ENCODE measurements around the gene DNM1L.
"Not testable (repeated sequence)": the region's sequence is repeated elsewhere in the genome, so short reads cannot be mapped to it uniquely, and the experiment has no call there.

DNM1L gene

DNA sequence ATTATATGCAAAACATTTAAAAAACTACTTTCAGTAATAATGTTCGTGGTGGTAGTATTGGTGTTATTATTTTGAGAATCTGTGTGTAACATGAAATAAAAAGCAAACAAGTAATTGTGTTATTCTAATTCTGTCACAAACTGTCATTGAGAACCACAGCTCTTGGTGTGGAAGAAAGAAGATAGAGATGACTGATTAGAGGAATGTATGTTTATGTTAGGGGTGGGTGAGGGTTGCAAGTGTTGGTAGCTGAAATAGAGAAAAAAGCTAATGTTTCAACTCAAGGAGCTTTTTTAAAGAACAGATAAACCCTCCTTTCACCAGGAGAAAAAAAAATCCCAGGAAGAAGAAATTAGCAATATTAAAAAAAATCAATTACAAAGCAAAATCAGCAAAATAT, 18.3 kb downstream of the DNM1L start:
- no peak for DNase-seq (ENCODE audit: low read depth)

DNA sequence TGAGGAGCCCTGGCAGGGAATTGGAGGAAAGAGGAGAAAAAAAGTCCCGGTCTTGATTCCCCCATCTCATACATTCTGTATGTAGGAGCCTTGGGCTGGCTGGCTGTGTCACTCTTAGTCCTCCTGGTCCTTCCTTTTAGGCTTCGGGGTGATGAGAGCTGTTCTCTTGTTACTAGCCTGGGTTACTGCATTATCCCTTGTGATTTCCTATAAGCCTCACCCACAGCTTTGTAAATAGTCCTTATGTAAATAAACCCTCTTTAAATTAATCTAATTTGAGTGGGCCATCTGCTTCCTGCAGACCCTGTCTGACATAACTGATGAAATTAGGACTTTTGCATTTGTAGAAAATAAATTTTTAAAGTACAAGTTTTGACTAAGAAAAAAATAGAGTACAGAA, 19.2 kb downstream of the DNM1L start:
- no peak for DNase-seq (ENCODE audit: low read depth)

DNA sequence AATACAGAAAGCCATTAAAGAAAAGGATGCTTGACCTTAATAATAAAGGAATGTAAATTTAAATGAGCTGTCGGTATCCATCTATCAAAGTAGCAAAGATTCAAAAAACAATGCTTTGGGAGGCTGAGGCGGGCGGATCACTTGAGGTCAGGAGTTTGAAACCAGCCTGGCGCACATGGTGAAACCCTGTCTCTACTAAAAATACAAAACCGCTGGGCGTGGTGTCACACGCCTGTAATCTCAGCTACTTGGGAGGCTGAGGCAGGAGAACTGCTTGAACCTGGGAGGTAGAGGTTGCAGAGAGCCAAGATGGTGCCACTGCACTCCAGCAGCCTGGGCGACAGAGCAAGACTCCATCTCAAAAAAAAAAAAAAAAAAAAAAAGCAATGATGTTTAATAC, 20.3 kb downstream of the DNM1L start:
- DNase-seq (ENCODE audit: low read depth): not testable (repeated sequence)

DNA sequence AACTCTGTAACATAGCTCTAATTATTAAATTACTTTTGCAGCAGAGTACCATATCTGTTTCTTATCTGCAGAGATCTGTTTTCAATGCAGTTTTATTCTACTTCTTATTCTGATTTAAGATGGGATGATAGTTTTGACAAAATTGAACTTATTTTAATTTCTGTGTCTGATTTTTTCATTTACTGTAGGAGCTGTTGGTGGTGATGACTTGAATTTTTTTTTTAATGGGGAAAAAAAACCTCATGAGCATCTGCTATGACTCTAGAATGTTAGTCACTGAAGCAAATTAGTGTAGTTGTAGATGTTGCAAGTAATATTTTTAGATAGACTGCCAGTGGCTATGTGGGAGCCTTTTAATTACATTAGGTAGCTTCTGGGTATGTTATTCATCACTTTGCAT, 23.4 kb downstream of the DNM1L start:
- no peak for DNase-seq (ENCODE audit: low read depth)

DNA sequence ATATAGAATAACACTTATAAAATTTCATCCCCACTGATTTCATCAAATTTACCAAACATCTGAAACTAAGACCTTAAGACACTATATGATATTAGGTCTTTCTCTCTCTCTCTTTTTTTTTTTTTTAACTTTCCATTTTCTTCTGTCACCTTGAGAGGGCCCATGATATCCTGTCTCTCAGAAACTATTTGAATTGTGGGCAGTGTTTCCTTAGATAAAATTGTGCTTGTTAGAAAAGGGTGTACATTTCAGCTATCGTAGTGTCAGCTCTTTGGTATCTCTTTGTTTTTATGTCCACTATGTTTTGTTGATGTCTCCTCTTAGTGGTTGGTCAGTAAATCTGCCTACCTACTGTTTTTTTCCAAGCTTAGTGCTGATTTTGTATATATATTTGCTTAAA, 23.8 kb downstream of the DNM1L start:
- no peak for DNase-seq (ENCODE audit: low read depth)

DNA sequence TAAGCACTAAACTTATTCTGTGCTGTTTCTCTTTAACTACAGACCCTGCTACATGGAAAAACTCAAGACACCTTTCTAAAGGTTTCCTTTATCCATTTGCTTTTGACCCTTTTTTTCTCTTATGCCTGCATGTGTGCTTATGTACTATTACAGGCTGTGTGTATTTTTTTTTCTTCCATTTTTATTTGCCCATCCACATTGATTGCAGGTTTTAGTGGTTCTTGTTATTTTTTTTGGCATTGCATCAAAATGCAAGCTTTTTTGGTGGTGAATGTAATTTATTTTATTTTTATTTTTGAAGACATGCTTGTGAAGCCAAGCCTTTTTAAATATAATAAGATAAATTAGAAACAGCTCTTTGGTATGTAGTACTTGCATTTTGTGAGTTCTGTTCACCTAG, 26.7 kb downstream of the DNM1L start:
- DNase-seq (ENCODE audit: low read depth): no peak

DNA sequence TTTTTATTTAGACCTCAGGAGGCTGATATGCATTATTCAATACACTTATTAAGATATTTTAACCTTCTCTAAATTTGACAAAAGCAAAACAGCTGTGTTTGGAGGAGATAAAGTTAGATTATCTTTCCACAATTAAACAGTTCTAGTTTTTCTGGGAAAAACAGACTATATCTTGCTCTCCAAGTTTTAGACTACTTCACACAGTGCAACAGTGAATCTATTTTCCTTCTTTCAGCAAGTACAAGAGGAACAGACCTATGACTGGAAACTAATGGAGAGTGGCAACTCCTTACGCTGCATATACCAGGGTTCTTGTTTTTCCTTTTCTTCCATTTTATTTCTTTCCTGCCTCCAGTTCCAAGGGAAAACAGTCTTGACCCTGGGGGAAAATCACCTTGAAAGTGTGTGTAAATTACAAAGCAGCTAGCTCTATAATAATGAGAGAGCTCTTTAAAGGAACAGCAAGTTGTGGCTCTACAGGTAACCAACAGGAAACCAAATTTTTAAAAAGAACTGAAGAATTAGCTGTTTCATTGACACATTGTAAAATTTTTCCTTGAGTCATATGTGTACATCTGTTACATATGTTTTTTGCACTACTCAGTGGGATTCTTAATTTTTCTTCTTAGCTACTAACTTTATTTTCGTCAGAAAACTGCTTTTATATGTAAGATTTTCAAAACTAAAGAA, 27.4 kb downstream of the DNM1L start:
- DNase-seq (ENCODE audit: low read depth): no peak

DNA sequence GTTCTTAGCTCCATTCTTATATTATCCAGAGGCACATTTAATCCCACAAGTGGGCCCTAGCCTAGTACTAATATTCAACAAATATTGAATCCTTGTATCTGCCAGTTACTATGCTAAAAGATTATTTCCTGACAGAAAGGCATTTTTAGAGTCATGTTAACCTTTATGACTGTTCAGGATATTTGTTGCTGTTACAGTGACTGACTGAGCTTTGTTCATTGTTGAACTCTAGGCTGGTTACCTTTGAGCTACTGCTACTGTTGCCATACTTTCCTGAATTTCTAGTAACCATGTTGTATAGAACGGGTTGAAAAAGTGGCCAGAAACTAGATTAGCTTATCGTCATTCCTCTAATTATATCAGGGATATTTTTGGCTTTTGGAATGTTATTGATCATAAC, 29.8 kb downstream of the DNM1L start:
- DNase-seq (ENCODE audit: low read depth): no peak

DNA sequence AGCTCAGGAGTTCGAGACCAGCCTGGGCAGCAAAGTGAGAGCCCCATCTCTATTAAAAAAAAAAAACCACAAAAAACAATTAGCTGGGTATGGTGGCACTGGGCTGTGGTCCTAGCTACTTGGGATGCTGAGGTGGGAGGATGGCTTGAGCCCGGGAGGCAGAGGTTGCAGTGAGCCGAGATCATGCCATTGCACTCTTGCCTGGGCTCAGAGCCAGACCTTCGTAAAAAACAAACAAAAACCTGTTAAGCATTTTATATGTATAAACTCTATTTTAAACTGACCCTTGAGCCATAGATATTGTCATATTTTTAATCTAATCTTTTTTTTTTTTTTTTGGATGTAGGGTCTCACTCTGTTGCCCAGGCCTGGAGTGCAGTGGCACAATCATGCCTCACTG, 35.7 kb downstream of the DNM1L start:
- no peak for DNase-seq (ENCODE audit: low read depth)

DNA sequence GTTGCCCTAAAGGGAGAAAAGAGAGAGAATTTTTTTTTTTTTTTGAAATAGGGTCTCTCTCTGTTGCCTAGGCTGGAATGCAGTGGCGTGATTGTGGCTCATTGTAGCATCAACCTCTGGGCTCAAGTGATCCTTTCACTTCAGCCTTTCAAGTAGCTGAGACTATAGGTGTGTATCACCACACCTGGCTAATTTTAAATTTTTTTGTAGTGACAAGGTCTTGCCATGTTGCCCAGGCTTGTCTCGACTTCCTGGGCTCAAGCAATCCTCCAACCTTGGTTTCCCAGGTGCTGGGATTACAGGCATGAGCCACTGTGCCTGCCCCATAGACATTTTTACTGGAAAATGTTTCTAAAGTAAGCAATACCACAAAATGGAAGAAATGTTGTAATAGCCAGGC, 39.8 kb downstream of the DNM1L start:
- no peak for DNase-seq (ENCODE audit: low read depth)

DNA sequence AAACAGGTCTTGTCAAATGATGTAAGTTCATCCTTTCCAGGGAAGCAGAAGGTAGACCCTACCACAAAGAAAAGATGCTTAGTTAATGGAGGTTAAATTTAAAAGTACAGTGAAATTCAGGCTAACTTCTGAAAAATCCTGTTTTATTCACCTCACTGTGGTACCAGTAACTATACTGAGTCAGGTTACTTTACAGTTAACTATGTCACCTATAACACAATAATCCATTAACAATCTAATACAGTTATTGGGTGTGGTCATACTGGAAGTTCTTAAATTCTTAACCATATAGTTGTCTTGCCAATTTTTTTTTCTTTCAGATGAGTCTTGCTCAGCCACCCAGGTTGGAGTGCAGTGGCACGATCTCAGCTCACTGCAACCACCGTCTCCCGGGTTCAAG, 46.2 kb downstream of the DNM1L start:
- DNase-seq (ENCODE audit: low read depth): not testable (repeated sequence)

DNA sequence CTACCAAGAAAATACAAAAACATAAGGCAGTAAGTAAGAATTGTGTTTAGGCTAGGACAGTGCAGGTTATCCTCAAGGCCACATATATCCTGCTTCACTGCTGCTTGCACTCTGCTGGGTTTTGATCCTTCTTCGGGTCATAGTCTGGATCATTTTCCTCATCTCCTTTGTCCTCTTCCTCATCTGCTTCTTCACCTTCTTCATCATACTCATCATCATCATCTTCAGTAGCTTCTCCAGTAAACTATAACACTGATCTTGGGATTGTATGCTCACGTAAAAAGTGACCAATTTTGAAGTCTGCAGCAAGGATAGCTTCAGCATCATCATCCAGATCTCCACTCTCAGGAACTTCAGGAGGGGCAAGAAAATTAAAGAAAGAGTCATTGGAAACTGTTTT, 47.2 kb downstream of the DNM1L start:
- no peak for DNase-seq (ENCODE audit: low read depth)

DNA sequence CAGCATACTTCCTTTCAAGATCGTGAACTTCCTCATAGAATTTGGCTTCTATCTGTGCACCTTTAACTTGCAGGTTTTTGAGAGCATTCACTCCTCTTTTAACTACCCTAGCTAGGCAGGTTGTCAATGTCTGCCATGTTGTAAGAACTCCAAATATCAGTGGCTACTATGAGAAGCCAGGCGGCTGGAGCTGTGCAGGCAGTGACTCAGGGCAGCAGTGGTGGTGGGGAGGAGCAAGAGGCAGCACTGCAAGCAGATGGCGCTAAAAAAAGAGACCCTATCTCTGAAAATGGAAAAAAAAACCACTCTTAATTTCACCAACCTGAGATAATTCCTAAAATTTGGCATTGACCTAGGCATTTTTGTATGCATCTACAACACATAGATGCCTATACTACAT, 48.1 kb downstream of the DNM1L start:
- no peak for DNase-seq (ENCODE audit: low read depth)

DNA sequence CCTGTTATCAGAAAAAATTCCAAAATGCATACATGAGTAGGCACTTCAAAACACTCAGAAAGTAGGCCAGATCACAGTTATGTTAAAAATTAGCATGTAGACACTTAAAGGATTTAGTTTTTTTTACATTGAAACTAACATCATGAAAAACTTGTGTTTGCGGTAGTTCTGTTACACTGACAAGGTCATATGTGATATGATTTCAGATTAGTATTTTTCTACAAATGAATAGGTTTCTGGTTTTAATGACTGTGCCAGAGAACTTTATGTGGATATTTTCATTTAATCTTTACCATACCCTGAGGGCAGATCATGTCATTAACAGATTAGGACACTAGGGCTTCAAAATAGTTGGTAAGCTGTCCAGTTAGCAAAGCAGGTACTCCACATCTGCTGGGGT, 55.9 kb downstream of the DNM1L start:
- DNase-seq (ENCODE audit: low read depth): no peak

DNA sequence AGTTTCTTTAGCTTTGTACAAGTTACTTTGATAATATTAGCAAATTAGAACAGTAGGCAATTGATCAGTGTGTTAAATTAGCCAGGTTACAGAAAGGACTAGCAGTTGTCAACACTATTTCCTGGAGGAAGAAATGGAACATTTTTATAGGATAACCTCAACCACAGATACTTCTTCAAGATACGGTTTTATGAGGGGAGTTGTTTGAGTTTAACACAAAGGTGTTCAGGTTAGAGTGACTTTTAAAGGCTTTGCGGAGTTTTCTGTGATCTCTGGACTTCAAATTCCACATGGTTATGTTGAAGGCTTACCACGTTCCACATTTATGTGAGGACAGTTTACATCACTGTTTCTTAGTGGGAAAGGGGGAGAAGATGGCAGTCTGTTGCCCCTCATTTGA, 57.3 kb downstream of the DNM1L start:
- no peak for DNase-seq (ENCODE audit: low read depth)

DNA sequence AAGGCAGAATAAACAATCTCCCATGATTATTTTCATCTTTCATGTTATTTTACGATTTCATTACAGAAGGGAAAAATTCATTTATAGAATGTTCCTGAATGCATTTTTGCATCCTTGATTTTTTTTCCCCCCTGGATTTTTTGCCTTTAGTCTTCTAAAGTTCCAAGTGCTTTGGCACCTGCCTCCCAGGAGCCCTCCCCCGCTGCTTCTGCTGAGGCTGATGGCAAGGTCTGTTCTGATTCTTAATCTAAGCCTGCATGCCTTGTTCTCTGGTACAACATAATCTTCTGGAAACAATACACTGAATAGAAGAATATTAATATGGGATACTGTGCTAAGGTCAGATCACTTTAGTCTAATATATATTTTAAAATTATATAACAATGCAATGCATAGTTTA, 58.6 kb downstream of the DNM1L start:
- DNase-seq (ENCODE audit: low read depth): no peak

DNA sequence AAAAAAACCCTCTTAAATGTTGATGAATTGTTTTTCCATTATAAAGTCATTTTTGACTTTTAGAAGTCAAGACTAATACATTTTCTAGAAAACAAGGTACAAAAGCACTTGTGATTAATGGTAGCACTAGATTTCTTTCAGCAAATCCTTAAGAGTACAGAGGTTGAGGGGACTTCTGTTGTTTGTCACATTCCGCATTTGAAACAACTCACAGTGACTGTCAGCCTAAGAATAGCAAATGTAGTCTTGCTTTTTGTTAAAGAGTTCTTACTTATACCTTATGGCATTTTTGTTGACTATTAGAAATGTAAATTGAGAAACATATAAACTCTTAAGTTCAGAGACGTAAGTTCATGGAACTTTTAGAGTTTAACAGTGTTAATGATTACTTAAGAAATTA, 60.2 kb downstream of the DNM1L start:
- DNase-seq (ENCODE audit: low read depth): no peak

DNA sequence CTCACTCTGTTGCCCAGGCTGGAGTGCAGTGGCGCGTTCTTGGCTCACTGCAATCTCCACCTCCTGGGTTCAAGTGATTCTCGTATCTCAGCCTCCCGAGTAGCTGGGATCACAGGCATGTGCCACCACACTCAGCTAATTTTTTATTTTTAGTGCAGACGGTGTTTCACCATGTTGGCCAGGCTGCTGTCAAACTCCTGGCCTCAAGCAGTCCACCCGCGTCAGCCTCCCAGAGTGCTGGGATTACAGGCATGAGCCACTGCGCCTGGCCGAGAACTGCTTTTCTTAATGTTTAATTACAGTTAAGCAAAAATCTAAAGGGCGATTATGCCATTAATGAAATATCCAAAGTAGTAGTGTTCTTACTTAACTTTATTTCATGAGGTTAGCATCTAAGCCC, 63.0 kb downstream of the DNM1L start:
- no peak for DNase-seq (ENCODE audit: low read depth)

DNA sequence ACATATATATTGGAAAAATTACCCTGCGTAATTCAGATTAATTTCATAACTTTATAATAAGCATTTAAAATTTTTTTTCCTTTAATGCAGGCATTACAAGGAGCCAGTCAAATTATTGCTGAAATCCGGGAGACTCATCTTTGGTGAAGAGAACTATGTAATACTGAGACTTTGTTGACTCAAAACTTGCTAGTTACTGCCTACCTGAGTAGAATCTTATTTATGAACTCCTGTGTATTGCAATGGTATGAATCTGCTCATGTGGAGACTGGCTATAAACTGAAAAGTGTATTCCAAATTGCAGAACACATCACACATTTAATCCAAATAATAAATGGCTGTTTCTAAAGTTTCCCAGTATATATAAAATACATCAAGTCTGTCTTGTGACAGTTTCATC, 64.2 kb downstream of the DNM1L start:
- no peak for DNase-seq (ENCODE audit: low read depth)

DNA sequence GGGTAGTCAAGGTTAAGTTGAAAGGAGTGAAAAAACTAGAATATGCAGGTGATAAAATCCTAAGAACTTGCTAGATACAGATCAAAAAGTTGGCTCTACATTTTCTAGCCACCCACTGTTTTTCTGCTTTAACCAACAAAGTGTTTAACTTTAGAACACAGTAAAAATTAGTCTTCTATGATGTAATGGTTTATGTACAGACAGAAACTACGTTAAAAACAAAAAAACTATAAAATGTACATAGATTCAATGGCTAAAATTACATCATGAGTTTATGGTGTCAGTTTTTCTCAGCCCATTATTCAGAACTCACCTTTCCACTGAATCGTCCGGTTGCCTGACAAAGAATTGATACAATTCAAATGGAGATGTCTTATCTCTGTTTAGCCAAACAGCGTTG, 74.5 kb downstream of the DNM1L start:
- no peak for DNase-seq (ENCODE audit: low read depth)

DNA sequence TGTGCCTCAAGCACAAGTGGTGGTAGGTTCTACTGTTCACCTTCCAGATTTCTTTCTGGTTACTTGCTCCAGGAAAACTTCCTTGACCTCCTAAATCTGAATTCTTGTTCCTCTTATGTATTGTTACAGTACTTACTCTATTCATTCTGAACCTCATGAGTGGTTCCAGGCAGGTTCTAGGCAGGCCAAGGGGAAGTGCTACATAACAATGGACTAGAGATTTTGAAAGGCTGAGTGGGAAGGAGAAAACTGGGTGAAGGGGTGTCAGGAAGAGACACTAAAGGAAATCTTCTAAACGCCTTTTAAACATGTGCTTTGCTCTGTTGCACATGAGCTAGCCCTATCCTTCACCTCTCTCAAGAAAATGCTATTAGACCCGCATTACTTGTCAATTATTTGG, 75.0 kb downstream of the DNM1L start:
- DNase-seq (ENCODE audit: low read depth): no peak

DNA sequence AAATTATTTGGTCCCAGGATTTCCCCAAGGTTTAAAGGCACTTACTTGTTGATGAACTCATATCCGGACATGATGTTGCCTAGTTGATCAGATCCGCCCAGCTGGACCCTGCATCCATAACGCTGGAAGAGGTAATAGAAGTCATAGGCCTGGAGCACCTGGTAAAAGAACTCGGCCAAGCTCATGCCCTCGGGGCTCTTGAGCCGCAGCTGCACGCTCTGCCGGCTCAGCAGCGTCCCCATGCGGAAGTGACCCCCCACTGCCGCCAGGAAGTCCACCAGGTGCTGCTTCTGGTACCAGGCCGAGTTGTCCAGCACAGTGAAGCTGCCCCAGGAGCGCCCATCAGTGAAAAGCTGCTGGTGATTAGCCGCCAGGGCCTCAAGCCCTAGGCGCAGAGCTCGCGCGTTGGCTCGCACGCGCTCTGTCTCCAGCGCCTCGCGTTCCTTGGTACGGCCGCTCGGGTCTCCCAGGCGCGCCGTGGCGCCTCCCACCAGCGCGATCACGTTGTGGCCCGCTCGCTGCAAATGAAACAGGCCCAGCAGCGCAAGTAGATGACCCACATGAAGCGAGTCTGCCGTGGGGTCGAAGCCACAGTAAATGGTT, 76.1 kb downstream of the DNM1L start:
- DNase-seq (ENCODE audit: low read depth): peak; percentile 31

DNA sequence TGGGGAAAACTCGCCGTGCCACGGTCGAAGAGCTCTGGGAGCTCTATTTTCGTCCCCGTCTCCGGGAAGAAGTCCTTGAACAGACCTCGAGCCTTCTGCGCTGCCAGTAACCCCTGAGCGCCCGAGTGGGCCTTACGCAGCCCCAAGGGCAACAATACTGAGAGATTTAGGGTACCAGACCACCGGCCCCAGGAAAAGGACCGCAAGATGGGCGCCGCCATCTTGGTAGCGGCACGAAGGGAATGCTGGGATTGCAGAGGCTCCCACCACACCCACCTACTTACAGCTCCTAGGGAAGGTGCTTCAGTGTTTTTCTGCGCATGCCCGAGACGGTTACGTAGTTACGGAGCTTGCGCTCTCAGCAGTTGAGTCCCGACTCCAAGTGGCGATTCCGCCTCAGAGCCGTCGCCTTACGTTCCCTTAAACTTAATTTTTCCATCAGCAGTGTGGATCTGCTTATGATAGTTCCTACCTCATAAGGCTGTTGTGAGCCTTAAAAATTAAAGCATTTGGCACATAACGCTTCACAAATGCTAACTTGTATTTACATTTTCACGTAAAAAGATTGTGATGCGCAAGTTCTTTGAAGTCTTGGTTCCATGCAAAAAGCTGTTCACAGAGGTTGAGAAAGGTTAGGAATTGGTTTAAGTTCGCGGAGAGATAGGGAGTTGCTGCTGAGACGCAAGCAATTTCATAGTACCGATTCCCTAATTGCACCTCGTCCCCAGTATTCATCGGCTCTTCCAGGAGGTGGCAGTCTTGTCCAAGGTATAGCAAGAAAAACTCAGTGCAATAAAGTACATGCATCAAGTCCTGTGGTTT, 76.8 kb downstream of the DNM1L start, which contains the start of gene YARS2:
YARS2 (minus strand) TSS at position 244 of the 822 bp plus-strand sequence; CDS start at position 221, 23 bp downstream.
- DNase-seq (ENCODE audit: low read depth): peak; percentile 80

All from T-helper 22 cell (primary cell).